Activated CD4-positive, alpha-beta T cell treated with anti-CD3 and anti-CD28 coated beads, Interleukin-2, amount 50 U/mL, for 48 hours (primary cell): ENCODE measurements around the gene DNASE1L1.

Experiments used
- DNase-seq, 2 experiments: peaks; one replicate each; pipeline ENCODE4 v3.0.0-alpha.2; 2020

DNASE1L1 gene

DNA sequence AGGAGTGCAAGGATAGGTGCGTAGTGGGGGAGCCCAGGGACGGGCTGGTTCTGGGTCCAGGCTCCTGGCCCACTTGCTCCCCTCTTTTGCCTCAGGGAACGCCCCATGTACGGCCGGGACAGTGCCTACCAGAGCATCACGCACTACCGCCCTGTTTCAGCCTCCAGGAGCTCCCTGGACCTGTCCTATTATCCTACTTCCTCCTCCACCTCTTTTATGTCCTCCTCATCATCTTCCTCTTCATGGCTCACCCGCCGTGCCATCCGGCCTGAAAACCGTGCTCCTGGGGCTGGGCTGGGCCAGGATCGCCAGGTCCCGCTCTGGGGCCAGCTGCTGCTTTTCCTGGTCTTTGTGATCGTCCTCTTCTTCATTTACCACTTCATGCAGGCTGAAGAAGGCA lies 28.3 kb downstream of the DNASE1L1 start:
- no peak for DNase-seq

DNA sequence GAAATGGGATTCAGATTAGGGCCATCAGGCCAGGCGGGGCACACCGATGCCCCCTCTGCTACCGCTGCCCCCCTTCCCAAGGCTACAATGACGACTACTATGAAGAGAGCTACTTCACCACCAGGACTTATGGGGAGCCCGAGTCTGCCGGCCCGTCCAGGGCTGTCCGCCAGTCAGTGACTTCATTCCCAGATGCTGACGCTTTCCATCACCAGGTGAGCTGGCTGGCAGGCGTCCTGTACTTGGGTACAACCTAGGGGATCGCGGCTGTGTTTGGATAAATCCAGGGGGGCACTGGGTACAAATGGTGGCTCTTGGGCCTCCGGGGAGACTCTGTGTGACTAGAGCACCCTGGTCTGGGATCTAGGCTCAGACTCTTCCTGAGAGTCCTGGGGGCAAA lies 28.9 kb downstream of the DNASE1L1 start:
- no peak for DNase-seq

DNA sequence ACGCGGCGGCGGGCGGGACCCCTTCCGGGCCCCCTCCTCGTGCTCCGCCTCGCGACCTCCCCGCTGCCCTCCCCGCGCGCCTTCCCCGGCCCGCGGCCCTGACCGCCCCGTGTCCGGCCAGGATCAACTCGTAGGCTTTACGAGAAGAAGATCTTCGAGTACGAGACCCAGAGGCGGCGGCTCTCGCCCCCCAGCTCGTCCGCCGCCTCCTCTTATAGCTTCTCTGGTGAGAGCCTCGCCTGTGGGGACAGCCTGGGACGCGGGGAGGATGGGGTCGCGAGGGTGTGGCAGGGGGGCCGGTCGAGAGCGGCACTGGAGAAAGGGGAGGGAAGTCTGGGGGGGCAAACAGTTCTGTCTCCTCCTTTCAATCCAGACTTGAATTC lies 29.5 kb downstream of the DNASE1L1 start:
- no peak for DNase-seq

DNA sequence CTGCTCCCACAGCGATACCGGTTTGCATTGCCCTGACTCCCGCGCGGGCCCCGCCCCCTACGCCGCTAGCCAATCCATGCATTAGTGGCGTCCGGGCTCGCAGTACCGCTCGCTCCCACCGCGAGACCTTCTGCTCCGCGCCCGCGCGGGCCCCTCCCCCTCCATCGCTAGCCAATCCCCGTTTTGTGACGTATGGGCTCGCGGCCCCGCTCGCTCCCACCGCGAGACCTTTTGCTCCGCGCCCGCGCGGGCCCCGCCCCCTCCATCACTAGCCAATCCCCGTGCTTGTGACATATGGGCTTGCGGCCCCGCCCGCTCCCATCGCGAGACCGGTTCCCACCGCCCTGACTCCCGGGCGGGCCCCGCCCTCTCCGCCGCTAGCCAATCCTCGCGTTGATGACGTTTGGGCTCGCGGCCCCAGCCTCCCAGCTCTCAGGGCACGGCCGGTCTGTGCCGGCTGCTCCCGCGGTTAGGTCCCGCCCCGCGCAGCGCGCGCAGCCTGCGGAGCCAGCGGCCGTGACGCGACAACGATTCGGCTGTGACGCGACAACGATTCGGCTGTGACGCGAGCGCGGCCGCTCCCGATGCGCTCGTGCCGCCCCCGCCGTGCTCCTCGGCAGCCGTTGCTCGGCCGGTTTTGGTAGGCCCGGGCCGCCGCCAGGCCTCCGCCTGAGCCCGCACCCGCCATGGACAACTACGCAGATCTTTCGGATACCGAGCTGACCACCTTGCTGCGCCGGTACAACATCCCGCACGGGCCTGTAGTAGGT lies 30.1 kb downstream of the DNASE1L1 start, which contains the start of gene EMD:
EMD (plus strand) TSS at position 497 of the 770 bp plus-strand sequence; CDS start at position 687, 190 bp downstream.
- DNase-seq, result peak; percentile 94 to 95

DNA sequence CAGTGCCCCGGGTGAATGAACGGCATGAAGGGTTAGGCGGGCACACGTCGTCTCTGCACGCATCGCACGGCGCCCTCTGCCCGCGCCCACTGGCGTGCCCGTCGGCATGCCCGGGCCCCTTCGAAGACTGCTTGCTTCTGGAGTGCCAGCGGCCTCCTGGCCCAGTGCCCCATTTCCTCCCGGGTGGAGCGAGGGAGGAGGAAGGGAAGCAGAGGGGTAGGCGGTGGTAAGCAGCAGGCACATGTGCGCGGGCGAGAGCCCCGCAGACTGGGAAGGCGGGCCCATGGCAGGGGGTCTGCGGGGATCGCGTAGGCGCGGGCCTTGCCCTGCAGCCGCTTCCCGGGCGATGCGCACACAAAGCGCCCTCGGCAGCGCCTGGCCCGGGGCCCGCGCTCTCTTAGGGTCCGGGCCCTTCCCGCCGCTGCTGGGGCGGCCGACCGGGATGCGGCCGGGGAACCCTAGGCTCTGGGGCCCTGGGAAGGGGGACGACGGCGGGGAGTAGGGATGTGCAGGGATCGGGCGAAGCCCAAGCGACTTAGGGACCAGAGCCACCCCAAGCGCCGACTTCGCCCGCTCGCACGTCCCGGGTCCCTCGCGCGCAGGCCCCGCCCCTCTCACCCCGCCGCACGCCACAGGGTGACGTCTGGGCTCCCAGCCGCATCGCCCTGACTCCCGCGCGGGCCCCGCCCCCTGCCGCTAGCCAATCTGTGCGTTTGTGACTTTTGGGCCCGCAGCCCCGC lies 30.8 kb downstream of the DNASE1L1 start:
- peak in 1 of 2 experiments; percentile 43 for DNase-seq

DNA sequence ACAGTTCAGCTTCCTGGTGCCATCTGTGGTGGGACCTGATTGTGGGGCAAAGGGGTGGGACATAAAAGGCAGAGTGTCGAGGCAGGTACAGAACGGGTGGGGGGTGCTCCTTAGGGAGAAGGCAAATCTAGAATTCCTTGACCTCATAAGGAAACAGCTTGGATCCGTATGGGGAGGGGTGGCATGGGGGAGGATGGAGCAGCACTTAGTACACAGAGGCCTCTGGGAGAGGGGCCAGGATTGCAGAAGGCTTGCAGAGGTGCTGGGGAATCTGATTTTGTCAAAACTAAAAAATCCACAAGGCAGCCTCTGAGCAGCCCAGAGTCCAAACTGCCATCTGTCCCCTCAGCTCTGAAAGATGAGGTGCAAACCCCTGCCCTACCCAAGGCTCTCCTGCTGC lies 32.3 kb downstream of the DNASE1L1 start:
- DNase-seq, result no peak

DNA sequence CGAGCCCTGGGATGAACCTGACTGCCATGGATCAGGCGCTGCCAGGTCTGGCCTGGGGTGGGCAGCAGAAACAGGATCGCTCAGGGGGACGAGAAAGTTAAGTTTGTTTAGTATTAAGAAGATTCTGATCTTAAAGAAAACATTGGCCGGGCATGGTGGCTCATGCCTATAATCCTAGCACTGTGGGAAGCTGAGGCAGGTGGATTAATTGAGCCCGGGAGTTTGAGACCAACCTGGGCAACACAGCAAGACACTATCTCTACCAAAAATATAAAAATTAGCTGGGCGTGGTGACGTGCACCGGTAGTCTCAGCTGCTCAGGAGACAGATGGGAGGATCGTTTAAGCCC lies 33.9 kb downstream of the DNASE1L1 start:
- no peak for DNase-seq

DNA sequence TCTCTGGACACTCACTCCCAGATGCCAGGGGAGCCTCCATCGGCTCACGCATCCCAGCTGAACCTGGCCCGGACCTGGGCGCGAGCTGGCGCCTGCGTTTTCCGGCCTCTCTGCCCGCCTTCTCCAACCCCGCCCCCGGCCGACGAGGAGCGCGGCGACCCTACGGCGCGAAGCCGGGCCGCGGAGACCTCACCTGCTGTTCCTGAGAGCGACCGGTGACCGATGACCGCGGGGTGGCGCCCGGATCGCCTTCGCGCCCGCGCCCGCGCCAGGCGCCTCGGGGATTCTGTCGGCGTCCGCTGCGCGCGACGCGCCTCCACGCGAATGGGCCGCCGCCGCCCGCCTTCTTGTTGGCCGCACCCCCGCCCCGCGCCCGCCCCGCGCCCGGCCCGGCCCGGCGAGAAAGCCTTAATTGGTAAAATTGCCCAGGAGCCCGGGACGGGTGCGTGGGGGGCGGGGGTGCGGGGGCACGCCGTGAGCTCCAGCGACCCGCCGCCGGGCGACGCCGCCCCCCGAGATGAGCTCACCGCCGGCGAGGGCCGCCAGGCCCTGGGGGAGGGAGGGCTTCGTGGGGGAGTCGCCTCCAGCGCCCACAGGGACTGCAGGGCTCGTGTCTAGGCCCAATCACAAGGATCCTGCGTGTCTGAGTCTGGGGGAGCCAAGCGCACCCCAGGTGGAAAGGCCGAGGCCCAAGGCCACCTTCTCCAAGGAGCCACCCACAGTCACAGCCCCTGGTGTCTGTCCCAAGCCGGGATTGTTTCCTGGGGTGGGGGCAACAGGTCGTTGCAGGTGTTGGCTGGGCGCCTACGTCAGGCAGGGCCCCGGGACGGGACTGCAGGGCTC lies 34.5 kb downstream of the DNASE1L1 start, which contains the start of gene FLNA:
FLNA (minus strand) TSS at position 322 of the 843 bp plus-strand sequence. CDS start 3,389 bp downstream, outside the sequence.
- peak; percentile 33 to 50 for DNase-seq

DNA sequence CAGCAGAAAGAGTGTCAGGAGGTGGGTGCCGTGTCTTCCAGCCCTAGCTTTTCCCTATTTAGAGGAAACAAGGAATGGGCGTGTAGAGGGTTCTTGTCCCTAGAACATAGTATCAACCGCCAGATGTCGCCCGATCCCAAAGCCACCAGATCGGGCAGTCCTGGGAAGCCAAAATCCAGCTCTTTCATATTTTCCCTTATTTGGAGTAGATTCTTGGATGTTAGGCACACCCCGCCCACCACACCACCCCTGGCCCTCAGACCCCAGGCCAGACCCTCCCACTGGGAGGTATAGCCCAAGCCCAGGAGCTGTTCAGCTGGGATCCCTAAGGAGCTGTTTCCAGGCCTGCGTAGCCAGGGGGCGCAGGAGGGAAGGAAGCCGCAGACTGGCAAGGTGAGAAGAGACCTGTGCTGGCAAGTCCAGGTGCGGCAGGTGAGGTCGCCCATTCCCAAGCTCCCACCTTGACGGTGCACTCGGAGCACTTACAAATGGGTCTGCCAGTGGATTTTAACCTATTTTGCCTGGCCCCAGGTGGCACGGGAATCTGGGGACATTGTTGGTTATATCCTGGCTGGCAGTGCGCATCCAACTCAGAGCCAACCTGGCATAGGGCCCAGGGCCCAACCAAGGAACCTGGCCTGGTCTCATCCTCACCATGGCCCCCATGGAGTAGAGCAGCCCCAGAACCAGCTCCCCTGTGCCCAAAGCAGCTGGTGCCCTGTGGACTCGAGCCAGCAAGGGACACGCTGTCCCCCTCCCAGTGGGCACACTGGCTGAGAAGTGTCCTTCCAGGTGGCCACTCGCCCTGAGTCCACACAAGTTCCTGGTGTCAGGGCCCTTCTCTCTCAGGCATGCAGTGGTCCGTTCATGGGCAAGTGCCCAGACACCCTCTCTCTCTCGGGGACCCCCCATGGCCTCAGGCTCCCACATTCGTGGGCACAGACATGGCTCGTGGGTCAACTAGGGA lies 35.4 kb downstream of the DNASE1L1 start:
- peak; percentile 37 to 41 for DNase-seq

DNA sequence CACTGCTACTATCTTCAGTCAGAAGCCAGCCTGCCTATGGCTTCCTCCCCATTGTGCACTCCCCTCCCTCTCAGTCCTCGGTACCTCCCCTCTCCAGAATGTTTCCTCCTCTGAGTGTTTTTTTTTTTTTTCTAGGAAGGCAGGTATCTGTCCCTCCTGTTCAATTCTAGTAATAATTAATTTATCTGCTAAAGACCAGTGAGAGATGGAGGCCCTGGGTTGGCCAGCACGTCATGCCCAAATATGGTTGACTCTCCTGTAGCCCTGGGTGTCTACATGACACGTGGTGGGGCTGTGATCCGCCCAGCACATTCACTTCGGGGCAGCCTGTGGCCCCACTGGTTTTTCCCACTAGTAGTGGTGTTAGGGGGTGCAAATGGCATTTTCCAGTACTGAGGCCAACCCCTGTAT lies 36.4 kb downstream of the DNASE1L1 start:
- DNase-seq, result peak; percentile 46 to 57

DNA sequence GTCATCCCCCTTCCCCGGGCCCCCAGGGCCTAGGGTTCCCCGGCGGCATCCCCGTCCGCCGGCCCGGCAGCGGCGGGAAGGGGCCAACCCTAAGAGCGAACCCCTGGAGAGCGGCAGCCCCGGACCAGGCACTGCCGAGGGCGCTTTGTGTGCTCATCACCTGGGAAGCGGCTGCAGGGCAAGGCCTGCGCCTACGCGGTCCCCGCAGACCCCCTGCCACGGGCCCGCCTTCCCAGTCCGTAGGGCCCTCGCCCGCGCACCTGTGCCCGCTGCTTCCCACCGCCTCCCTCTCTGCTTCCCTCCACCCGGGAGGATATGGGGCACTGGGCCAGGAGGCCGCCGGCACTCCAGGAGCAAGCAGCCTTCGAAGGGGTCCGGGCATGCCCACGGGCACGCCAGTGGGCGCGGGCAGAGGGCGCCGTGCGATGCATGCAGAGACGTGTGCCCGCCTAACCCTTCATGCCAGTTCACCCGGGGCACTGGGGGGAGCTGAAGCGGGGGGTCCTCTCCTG lies 37.2 kb downstream of the DNASE1L1 start:
- no peak for DNase-seq

DNA sequence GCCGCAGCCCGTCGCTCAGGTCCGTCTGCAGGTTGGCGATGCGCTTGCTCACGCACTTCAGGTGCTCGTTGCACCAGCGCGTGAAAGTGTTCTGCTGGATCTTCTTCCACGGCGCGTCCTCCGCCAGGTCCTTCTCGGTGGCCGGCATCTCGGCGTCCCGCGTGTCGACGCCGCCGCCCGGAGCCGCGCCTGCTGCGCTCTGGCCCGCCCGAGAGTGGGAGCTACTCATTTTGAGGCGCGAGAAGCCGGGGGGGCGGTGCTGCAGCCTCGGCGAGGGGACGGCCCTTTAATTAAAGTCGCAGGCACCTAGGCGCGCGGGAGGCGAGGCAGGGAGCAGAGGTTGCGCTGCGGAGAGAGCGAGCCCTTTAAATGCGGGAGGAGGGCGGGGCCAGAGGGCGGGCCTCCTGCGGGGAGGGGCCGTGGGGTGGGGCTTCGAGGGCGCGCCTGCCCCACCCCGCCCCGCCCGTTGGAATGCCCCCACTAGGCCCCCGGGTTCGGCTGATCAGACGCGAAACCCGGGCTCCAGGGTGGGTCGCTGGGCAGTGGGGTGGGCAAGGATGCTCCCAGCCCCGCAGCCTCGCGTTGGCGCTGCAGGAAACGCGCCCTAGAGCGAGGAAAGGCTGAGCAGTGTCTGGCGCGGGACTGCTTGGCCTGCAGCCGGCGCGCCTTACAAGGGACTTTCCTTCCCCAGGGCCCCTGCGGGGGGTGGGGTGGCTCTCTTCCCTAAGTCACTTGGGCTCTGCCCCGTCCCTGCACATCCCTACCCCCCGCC lies 37.9 kb downstream of the DNASE1L1 start:
- peak; percentile 92 to 93 for DNase-seq

DNA sequence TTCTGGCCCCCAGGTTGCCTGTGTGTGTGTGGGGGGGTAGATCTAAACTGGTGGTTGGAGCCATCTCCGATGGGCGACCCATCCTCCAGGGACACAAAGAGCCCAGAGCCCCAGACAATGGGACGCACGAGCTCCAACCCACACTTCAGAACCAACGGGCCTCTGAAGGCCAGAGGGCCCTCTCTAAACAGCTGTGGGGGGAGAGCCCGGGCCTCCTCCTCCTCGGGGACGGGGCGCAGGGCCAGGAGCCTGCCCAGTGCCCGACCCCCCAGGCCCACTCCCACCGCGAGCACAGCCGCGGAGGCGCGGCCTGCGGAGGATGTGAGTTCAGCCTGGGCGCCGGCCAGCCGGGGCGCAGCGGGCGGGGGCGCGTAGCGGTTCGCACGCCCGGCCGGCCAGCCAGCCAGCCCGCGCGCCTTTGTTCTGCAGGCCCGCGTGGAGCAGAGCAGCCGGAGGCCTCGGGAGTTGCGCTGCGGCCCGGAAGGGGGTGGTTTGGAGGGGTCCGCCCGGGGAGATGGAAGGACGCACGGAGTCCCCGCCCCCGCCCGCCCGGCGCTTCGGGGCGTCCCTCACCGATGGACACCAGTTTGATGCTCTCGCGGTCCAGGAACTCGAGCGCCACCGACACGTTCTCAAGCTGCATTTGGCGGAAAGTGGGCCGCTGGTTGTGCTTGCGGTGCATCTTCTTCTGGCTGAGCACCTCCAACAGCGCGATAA lies 38.6 kb downstream of the DNASE1L1 start:
- no peak for DNase-seq

DNA sequence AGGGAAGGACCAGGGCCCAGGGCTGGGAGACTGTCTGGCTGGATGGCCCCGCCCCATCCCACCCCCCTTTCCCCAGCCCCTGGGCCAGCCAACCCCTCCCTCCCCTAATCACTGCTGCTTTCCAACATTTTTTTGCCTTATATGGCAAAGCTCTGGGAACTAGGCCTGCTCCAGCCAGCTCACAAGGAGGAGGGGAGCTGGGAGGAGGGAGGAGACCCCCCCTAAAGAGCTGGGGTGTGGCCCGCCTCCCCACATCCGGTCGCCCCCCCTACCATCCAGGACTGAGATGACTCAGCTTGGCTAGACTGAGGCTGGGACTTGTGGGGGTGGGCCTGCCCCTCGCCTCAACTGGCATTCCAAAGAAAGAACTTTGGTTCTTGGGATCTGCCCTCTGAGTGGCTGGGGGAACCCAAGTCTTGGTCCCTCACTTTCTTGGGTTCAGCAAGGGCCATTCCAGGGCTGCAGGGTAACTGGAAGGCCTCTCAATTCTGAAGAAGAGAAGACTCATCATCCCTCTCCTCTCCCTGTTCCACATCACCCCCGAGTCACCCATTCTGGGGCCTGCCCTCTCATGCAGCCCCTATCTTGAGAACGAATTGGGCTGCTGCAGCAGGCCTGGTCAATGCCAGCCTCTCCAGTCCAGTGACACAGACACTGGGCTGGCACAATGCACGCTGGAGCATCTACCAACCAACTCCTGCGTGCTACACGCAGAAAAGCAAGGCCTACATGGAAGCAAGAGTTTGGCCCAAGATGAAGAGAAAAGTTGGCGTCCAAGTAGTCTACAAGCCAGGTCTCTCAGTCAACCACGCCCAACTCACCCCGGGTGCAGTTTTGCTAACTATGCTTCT lies 39.4 kb downstream of the DNASE1L1 start:
- peak; percentile 73 to 78 for DNase-seq

DNA sequence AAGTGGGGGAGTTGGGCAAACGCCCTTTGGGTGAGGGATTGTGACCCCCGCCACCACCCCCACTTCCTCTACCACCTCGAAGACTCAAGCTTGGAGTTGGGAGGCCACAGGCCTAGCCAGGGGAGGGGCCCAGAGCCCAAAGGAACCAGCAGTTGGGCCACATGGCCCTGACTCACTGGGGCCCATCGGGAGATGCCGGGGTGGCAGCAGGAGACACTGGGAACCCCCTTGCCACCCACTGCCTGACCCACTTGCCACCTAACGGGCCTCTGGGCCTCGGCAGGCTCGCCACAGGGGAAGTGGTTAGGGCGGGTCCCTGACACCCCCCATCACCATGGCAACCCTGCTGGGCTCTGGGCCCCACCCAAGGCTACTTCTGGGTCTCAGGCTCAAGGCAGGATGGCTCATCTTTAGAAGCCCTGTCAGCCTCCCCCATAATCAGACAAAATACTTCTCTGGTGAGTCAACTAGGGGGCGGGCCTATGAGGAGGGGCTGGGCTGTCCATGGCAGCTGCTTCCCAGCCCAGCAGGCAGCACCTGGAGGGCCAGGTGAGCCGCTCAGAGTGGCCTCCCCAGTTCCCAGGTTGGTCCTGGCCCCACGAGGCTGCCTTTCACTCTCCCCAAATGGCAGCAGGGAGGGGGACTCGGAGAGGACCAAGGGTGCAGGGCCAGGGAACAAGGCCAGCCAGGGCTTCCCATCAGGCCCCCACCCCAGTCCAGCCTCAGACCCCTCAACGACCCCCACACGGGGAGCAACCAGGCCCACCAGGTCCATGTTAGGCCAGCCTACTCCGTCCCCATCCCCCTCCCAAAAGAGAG lies 40.2 kb downstream of the DNASE1L1 start:
- DNase-seq, result peak; percentile 89 to 93

DNA sequence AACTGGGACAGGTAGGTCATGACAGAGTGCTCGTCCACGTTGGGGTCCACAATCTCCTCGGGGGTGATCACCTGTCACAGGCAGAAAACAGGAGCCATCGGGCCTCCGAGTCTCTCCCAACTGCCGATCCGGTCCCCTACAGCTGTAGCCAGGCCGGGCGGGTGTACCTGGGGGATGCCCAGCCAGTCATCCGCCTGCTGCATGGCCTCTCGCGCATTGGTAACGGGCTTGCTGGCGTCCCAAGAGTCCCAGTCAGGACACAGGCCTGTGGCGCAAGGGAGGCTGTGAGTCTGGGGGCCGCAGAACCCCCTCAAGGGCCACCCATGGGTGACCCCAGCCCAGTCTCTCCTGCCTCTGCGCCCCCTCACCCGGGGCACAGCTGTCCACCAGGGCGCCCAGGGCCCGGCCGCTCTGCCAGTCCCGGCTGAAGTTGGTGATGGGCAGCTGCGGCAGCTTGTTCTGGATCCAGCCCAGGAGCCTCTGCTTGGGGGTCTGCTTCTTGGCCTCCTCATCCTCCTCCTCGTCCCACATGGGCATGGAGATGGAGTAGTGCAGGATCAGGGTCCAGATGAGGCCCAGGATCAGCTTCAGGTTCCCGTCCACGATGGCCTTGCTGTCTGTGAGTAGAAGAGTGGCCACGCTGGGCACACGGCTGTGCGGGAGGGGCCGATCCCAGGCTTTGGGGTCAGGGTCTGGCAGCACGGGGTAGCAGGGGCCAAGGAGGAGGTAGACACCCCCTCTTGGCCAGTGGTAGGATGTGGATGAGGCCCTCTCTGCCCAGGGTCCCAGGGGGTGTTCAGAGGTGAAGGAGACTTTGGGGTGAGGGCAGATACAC lies 41.4 kb downstream of the DNASE1L1 start:
- no peak for DNase-seq

DNA sequence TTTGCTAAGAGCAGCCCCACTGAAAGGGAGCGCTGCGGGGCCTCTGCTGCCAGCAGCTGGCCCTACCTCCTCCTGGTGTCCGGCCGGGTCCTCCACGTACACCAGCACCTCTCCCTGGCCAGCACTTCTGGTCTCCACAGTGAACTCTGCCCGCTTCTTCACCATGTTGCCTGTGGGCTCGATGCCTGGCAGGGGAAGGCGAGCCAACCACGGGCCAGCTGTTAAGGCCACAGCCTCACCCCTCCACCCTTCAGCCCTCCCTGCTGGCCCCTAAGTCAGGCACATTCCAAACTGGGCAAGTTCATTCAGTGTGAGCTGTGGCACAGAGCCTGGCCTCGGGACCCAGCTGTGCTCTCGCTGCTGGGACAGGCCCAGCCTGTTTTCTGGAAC lies 42.4 kb downstream of the DNASE1L1 start:
- no peak for DNase-seq
